ENCODE results near the gene SYNRG. TPM values are rescaled to one million over a fixed set of nuclear protein-coding genes. Genes with fewer than 3 reads are reported as not detected.

The SYNRG gene
- total RNA-seq, 1 experiment from 2014 or later = 127 TPM

- Mint-ChIP-seq H3K27me3 (ENCODE audit: unreplicated experiment) (no peaks in the 10 kb centered on the region), H3K36me3 (ENCODE audit: insufficient read depth, unreplicated experiment) (peaks cover 62% of the 10 kb centered on the region), H3K4me1 (ENCODE audit: low read depth, unreplicated experiment) (peaks cover 10% of the 10 kb centered on the region), H3K9me3 (ENCODE audit: low read depth, unreplicated experiment) (no peaks in the 10 kb centered on the region), H3K4me3 (ENCODE audit: low read depth, unreplicated experiment) (no peak overlapping the region), H3K27ac (ENCODE audit: unreplicated experiment) (no peak overlapping the region)
- no peak for DNase-seq
- intact Hi-C loops (cut with micrococcal nuclease; ENCODE audit: unreplicated experiment) = no loop called here
- CTCF ChIA-PET = no interaction called here
- TF ChIP-seq, protein P1, sequence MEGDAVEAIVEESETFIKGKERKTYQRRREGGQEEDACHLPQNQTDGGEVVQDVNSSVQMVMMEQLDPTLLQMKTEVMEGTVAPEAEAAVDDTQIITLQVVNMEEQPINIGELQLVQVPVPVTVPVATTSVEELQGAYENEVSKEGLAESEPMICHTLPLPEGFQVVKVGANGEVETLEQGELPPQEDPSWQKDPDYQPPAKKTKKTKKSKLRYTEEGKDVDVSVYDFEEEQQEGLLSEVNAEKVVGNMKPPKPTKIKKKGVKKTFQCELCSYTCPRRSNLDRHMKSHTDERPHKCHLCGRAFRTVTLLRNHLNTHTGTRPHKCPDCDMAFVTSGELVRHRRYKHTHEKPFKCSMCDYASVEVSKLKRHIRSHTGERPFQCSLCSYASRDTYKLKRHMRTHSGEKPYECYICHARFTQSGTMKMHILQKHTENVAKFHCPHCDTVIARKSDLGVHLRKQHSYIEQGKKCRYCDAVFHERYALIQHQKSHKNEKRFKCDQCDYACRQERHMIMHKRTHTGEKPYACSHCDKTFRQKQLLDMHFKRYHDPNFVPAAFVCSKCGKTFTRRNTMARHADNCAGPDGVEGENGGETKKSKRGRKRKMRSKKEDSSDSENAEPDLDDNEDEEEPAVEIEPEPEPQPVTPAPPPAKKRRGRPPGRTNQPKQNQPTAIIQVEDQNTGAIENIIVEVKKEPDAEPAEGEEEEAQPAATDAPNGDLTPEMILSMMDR (IDR thresholded peaks at IDR 0.05; ENCODE audit: unreplicated experiment) = no peak
- BruUV-seq (replicated peaks) = no TSS peak
Measured at GRCh38 chr17:37470181-37470580, 139.0 kb downstream of the SYNRG start.

- Mint-ChIP-seq H3K4me1 (ENCODE audit: low read depth, unreplicated experiment) (peaks cover 10% of the 10 kb centered on the region), H3K27ac (ENCODE audit: unreplicated experiment) (no peak overlapping the region), H3K4me3 (ENCODE audit: low read depth, unreplicated experiment) (no peak overlapping the region), H3K36me3 (ENCODE audit: insufficient read depth, unreplicated experiment) (peaks cover 65% of the 10 kb centered on the region), H3K9me3 (ENCODE audit: low read depth, unreplicated experiment) (no peaks in the 10 kb centered on the region), H3K27me3 (ENCODE audit: unreplicated experiment) (no peaks in the 10 kb centered on the region)
- peak; percentile 34 for DNase-seq
- TF ChIP-seq, protein P1 (IDR thresholded peaks at IDR 0.05; ENCODE audit: unreplicated experiment) = no peak
- intact Hi-C loops (cut with micrococcal nuclease; ENCODE audit: unreplicated experiment) = no loop called here
- BruUV-seq (replicated peaks) = no TSS peak
- CTCF ChIA-PET = interaction anchor here (1.0 to 1.8 kb wide), 2 partner anchors 15 to 22 kb away, joined by 3 to 4 read pairs; no protein-coding TSS in a partner anchor
Measured at GRCh38 chr17:37466471-37466870, 142.7 kb downstream of the SYNRG start.

- Mint-ChIP-seq H3K27ac (ENCODE audit: unreplicated experiment) (no peak overlapping the region), H3K4me1 (ENCODE audit: low read depth, unreplicated experiment) (peaks cover 10% of the 10 kb centered on the region), H3K9me3 (ENCODE audit: low read depth, unreplicated experiment) (no peaks in the 10 kb centered on the region), H3K27me3 (ENCODE audit: unreplicated experiment) (no peaks in the 10 kb centered on the region), H3K4me3 (ENCODE audit: low read depth, unreplicated experiment) (no peak overlapping the region), H3K36me3 (ENCODE audit: insufficient read depth, unreplicated experiment) (peaks cover 62% of the 10 kb centered on the region)
- no peak for DNase-seq
- intact Hi-C loops (cut with micrococcal nuclease; ENCODE audit: unreplicated experiment) = no loop called here
- TF ChIP-seq, protein P1 (IDR thresholded peaks at IDR 0.05; ENCODE audit: unreplicated experiment) = no peak
- no TSS peak for BruUV-seq (replicated peaks)
- CTCF ChIA-PET = interaction anchor here (0.7 to 1.8 kb wide), 3 partner anchors 9 to 51 kb away, joined by 3 to 4 read pairs (median 4); no protein-coding TSS in a partner anchor
Measured at GRCh38 chr17:37465069-37465616, 144.1 kb downstream of the SYNRG start.

Small RNAs within 50 kb of the gene (microRNA-seq; reads per million reads assigned to microRNA genes)
- gene MIR378J = not detected

Other genes with a start within 250 kb of the SYNRG start
- gene C17orf78, start 233.4 kb downstream of the SYNRG start, total RNA-seq (2022) = not detected in 2 replicates
- gene ACACA, start 202.6 kb downstream of the SYNRG start, total RNA-seq (2022) = 335 and 392 TPM in 2 replicates
- gene TADA2A, start 202.5 kb downstream of the SYNRG start, total RNA-seq (2022) = 97.6 and 102 TPM in 2 replicates
- 75.2 and 77.6 TPM in 2 replicates for gene DUSP14, start 119.5 kb downstream of the SYNRG start, total RNA-seq (2022)
- 137 and 141 TPM in 2 replicates for gene DDX52, start 34.0 kb upstream of the SYNRG start, total RNA-seq (2022)
- 127 and 130 TPM in 2 replicates for gene HNF1B, start 135.6 kb upstream of the SYNRG start, total RNA-seq (2022)